Prostate gland (tissue), 2 donors: ENCODE data around the gene BRICD5. TPM values are rescaled to one million over a fixed set of nuclear protein-coding genes. Genes with fewer than 3 reads are reported as not detected.

ENCODE experiments used
- DNase-seq: peaks from one replicate; pipeline ENCODE4 v3.0.0-alpha.2; 2019; ENCODE audit warnings: low spot score
- H3K27ac ChIP-seq, 2 donors: fragments of 200-600 bp; sonication (generic); 2 replicates each; pipeline ENCODE4 v1.5.1; 2017 to 2019
- H3K27me3 ChIP-seq: fragments of 200-600 bp; sonication (generic); replicated peaks from 2 replicates; pipeline ENCODE4 v1.5.1; 2019; ENCODE audit not compliant: insufficient read depth
- H3K36me3 ChIP-seq, 2 donors: fragments of 200-600 bp; sonication (generic); 1 replicate in 1 of 2; 2 replicates in 1 of 2; pipeline versions ENCODE4 v1.5.1 to v1.8.1; 2017 to 2019
- H3K4me1 ChIP-seq: fragments of 200-600 bp; sonication (generic); replicated peaks from 2 replicates; pipeline ENCODE4 v1.5.1; 2019
- H3K4me3 ChIP-seq, 2 donors: fragments of 200-600 bp; sonication (generic); 2 replicates each; pipeline ENCODE4 v1.5.1; 2017 to 2019
- H3K9me3 ChIP-seq: fragments of 200-600 bp; sonication (generic); 2 replicates; pipeline ENCODE4 v1.5.1; 2017
- POLR2A ChIP-seq: fragments of 450-650 bp; IDR thresholded peaks from one replicate; pipeline ENCODE4 v1.6.1; 2016; ENCODE audit warnings: antibody characterized with exemption, mild to moderate bottlenecking
- POLR2AphosphoS5 ChIP-seq: sonication (generic); formaldehyde crosslinking; IDR thresholded peaks from one replicate; pipeline ENCODE4 v1.6.1; 2017; ENCODE audit warnings: antibody characterized with exemption
- WGBS: methylation state at CpG from one replicate; pipeline ENCODE4 v1.1.5; 2018; 5-methylcytosine and 5-hydroxymethylcytosine counted together
- intact Hi-C: fragments of 100-400 bp; cut with DNase I; formaldehyde crosslinking; loops from one replicate; pipeline ENCODE4 v1.14.2; 2022
- total RNA-seq, 2 donors: library from RNA; depleted of rRNA; stranded (reverse); fragments of >200 nt; gene quantifications; one replicate each; pipeline ENCODE4 v1.1.0, GENCODE V29; 2016
- TF ChIP-seq, protein P1 (sequence below), 4 experiments: fragments of 200-600 bp in 2 of 4; fragments of 450-650 bp in 2 of 4; sonication (generic) in 2 of 4; IDR thresholded peaks; 1 replicate in 3 of 4; 2 replicates in 1 of 4; pipeline ENCODE4 v1.5.1; 2016 to 2019; ENCODE audit warnings: antibody characterized with exemption in 4 of 4, mild to moderate bottlenecking in 2 of 4, moderate library complexity in 2 of 4

BRICD5 gene
- total RNA-seq, 2 donors from 2014 or later, result 18.4 to 26.2 TPM

DNA sequence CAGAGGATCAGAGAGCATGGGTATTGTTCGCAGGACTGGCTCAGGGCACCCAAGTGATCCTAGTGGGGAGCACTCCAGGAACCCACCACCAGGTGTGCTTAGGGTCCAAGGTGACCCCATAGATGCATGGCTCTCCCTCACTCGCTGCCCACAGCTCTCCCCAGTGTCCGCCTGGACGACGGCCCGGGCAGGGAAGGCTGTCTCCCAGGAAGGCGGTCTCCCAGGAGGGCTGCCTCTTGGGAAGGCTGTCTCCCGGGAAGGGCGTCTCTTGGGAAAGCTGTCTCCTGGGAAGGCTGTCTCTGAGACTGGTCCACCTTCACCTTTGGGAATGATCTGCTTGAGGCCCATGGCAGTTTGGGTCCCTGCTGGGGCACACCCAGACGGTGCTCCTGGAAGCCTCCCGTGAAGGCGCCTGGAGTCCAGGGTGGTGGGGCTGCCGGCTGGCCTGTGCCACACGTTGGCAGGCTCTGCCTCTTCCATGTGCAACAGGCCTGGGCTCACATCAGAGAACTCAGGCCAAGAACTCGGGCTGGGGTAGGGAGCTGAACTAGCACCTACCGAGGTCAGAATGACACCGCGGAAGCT, 35.7 kb upstream of the BRICD5 start:
- H3K36me3 ChIP-seq, result peaks cover 9 to 10% of the 10 kb centered on the region in 2 donors
- H3K9me3 ChIP-seq, result no peaks in the 10 kb centered on the region
- intact Hi-C loops, result loop anchor here (10.0 kb wide), 1 partner anchor 222 kb away; the partner anchor contains the start of gene NHERF2
- no peaks in the 10 kb centered on the region for H3K4me1 ChIP-seq
- no peak for DNase-seq
- 86% methylated on average over 17 of the region's 18 CpGs for WGBS
- no peak overlapping the region for H3K27ac ChIP-seq
- TF ChIP-seq POLR2A, result no peak
- no peak for TF ChIP-seq POLR2AphosphoS5
- TF ChIP-seq, protein P1, sequence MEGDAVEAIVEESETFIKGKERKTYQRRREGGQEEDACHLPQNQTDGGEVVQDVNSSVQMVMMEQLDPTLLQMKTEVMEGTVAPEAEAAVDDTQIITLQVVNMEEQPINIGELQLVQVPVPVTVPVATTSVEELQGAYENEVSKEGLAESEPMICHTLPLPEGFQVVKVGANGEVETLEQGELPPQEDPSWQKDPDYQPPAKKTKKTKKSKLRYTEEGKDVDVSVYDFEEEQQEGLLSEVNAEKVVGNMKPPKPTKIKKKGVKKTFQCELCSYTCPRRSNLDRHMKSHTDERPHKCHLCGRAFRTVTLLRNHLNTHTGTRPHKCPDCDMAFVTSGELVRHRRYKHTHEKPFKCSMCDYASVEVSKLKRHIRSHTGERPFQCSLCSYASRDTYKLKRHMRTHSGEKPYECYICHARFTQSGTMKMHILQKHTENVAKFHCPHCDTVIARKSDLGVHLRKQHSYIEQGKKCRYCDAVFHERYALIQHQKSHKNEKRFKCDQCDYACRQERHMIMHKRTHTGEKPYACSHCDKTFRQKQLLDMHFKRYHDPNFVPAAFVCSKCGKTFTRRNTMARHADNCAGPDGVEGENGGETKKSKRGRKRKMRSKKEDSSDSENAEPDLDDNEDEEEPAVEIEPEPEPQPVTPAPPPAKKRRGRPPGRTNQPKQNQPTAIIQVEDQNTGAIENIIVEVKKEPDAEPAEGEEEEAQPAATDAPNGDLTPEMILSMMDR (IDR thresholded peaks at IDR 0.05), result no peak
- no peak overlapping the region for H3K4me3 ChIP-seq
- no peaks in the 10 kb centered on the region for H3K27me3 ChIP-seq

DNA sequence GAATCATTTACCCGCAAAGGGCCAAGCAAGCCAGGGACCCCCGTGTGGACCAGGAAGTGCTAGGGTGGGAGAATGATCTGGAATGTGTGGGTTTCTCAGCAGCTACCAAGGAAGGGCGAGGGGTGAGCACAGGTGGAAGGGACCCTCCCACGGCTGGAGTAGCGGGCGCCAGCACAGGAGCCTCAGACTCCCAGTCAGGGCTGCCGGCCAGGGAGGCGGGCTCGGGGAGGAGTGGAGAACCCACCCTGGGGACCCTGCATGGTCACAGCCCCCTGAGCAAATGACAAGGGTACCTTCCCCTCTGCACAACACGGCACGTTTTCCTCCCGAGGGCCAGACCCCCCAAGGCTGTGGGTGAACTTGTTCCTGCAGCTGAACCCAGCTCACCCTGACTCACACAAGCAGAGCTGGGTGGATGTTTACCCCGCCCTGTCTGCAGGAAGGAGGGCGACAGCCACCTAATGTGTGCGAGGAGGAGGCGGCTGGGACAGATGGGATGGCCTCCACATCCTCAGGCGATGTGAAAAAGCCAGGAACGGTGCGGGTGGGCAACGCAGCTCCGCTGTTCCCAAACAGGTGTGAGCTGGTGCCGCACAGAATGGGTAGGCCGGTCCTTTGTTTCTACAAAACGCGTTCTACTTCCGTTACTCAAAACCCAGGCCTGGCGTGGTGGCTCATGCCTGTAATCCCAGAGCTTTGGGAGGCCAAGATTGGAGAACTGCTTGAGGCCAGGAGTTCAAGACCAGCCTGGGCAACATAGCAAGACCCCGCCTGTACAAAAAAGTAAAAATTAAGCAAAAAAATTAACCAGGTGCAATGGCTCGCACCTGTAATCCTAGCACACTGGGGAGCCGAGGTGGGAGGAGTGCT, 34.5 kb upstream of the BRICD5 start:
- Histone ChIP-seq H3K4me1 (no peaks in the 10 kb centered on the region), H3K36me3 (peaks cover 9 to 10% of the 10 kb centered on the region in 2 donors), H3K27ac (no peak overlapping the region), H3K9me3 (no peaks in the 10 kb centered on the region), H3K27me3 (no peaks in the 10 kb centered on the region), H3K4me3 (no peak overlapping the region)
- TF ChIP-seq POLR2AphosphoS5, result no peak
- TF ChIP-seq POLR2A, result no peak
- TF ChIP-seq, protein P1 (IDR thresholded peaks at IDR 0.05), result no peak
- WGBS, result 92% methylated on average over 28 of the region's 30 CpGs
- no peak for DNase-seq
- intact Hi-C loops, result loop anchor here (10.0 kb wide), 1 partner anchor 220 kb away; the partner anchor contains the start of gene NHERF2

DNA sequence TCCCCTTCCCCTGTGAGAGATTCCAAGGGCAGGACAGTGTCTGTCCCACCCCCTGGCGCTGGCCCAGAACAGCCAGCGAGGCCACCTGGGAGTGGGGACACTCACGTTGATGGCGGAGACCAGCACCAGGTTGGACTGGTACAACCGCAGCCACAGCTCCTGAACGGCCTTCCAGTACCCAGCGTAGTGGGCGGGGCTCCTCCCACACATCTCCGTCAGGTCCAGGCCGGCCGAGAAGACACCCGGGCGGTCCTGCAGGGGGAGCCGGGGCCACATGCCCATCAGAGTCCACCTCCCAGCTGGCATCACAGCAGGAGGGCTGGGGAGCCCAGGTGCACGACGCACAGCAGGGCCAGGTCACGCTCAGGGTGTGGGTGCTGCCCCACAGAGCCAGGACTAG, 33.6 kb upstream of the BRICD5 start:
- H3K27ac ChIP-seq, result no peak overlapping the region
- DNase-seq, result no peak
- H3K9me3 ChIP-seq, result no peaks in the 10 kb centered on the region
- no peak overlapping the region for H3K4me3 ChIP-seq
- intact Hi-C loops, result loop anchor here (10.0 kb wide), 1 partner anchor 220 kb away; the partner anchor contains the start of gene NHERF2
- peaks cover 9 to 10% of the 10 kb centered on the region in 2 donors for H3K36me3 ChIP-seq
- no peaks in the 10 kb centered on the region for H3K4me1 ChIP-seq
- TF ChIP-seq POLR2A (no peak), POLR2AphosphoS5 (peak; percentile 5)
- H3K27me3 ChIP-seq, result no peaks in the 10 kb centered on the region
- 72% methylated on average over 11 of the region's 17 CpGs for WGBS

DNA sequence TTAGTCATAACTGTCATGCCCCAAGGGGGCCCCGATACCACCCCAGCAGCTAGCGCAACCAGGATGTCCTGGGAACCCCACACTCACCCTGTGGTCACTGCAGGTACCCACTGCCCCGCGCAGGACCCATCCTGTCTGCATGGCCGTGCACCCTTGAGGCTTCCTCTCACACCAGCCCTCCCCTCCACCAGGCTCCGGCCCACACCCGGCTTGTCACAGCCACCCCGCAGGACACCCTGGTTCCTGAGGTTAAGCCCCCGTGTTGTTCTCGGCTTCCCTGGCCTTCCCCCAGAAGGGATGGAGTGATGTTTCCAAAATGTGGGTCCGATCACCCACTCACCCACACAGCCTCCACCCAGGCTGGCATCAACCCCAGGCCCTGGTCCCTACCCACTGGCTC, 33.1 kb upstream of the BRICD5 start:
- intact Hi-C loops, result loop anchor here (10.0 kb wide), 1 partner anchor 219 kb away; the partner anchor contains the start of gene NHERF2
- Histone ChIP-seq H3K36me3 (peaks cover 9 to 10% of the 10 kb centered on the region in 2 donors), H3K27ac (no peak overlapping the region), H3K4me3 (no peak overlapping the region), H3K4me1 (no peaks in the 10 kb centered on the region), H3K27me3 (no peaks in the 10 kb centered on the region), H3K9me3 (no peaks in the 10 kb centered on the region)
- TF ChIP-seq POLR2AphosphoS5 (no peak), POLR2A (no peak)
- TF ChIP-seq, protein P1 (IDR thresholded peaks at IDR 0.05), result no peak
- 98% methylated on average over 11 of the region's 11 CpGs for WGBS
- DNase-seq, result no peak

DNA sequence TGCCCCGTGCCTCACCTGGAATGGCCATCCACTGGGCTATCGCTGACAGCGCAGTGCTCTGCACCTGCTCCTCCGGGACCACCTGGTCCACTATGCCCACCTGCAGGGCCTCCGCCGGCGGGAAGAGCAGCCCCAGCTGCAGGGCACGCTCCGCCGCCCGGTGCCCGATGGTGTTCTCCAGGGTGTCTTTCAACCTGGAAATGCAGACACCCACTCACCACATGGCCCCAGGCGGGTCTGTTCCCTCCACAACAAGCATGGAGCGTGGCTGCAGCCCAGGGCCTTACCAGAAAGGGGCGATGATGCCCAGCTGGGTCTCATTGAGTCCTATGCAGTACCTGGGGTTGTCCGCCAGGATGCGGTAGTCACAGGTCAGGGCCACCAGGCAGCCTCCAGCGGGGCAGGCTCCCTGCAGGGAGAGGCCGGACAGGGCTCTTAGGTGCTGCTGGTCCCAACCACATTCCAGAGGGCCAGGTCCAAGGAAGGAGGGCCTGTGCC, 32.4 kb upstream of the BRICD5 start:
- Histone ChIP-seq H3K9me3 (no peaks in the 10 kb centered on the region), H3K27ac (no peak overlapping the region), H3K4me3 (no peak overlapping the region), H3K4me1 (no peaks in the 10 kb centered on the region), H3K36me3 (peaks cover 9 to 10% of the 10 kb centered on the region in 2 donors), H3K27me3 (no peaks in the 10 kb centered on the region)
- WGBS, result 97% methylated on average over 19 of the region's 19 CpGs
- TF ChIP-seq POLR2A, result no peak
- no peak for TF ChIP-seq POLR2AphosphoS5
- TF ChIP-seq, protein P1 (IDR thresholded peaks at IDR 0.05), result no peak
- intact Hi-C loops, result loop anchor here (10.0 kb wide), 1 partner anchor 218 kb away; the partner anchor contains the start of gene NHERF2
- no peak for DNase-seq
